ENCODE measurements around the gene MAZ. TPM values are rescaled to one million over a fixed set of nuclear protein-coding genes. Genes with fewer than 3 reads are reported as not detected.

Gene MAZ
- total and polyA plus RNA-seq, 2 of the 13 experiments (the other 11 are each of a cell fraction or from before 2014, with no cell fraction given) = 203 to 277 TPM

GRCh38 chr16:29848420-29849297, 42.3 kb downstream of the MAZ start (continued):
- TF ChIP-seq, protein P1, sequence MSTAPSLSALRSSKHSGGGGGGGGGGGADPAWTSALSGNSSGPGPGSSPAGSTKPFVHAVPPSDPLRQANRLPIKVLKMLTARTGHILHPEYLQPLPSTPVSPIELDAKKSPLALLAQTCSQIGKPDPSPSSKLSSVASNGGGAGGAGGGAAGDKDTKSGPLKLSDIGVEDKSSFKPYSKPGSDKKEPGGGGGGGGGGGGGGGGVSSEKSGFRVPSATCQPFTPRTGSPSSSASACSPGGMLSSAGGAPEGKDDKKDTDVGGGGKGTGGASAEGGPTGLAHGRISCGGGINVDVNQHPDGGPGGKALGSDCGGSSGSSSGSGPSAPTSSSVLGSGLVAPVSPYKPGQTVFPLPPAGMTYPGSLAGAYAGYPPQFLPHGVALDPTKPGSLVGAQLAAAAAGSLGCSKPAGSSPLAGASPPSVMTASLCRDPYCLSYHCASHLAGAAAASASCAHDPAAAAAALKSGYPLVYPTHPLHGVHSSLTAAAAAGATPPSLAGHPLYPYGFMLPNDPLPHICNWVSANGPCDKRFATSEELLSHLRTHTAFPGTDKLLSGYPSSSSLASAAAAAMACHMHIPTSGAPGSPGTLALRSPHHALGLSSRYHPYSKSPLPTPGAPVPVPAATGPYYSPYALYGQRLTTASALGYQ (CRISPR knock-in tag; IDR thresholded peaks at IDR 0.05) = no peak
- TF ChIP-seq ZNF20 (CRISPR knock-in tag; IDR thresholded peaks at IDR 0.05) (no peak), MAZ (IDR thresholded peaks at IDR 0.05; ENCODE audit: borderline replicate concordance, low read depth, low read length) (0 out of 2 replicates have a peak, but pooled peaks have one; percentile 29), MAZ (CRISPR knock-in tag; IDR thresholded peaks at IDR 0.05; ENCODE audit: low read depth) (peak; percentile 84), NFAT5 (CRISPR knock-in tag; IDR thresholded peaks at IDR 0.05) (no peak), RBFOX2 (IDR thresholded peaks at IDR 0.05; ENCODE audit: low read depth, low read length) (no peak), NAIF1 (CRISPR knock-in tag; IDR thresholded peaks at IDR 0.05; ENCODE audit: borderline replicate concordance) (no peak), NKX3-1 (CRISPR knock-in tag; IDR thresholded peaks at IDR 0.05) (no peak), ATF4 (CRISPR knock-in tag; IDR thresholded peaks at IDR 0.05) (0 out of 4 replicates have a peak, but pooled peaks of 1 of the 2 experiments have one; percentile 27), CHD4 (IDR thresholded peaks at IDR 0.05; ENCODE audit: borderline replicate concordance, low read length) (no peak), RFX1 (IDR thresholded peaks at IDR 0.05) (no peak), LCORL (IDR thresholded peaks at IDR 0.05) (no peak), LCORL (CRISPR knock-in tag; IDR thresholded peaks at IDR 0.05) (no peak), SOX6 (IDR thresholded peaks at IDR 0.05) (no peak), SOX6 (CRISPR knock-in tag; IDR thresholded peaks at IDR 0.05) (no peak), NCOA2 (CRISPR knock-in tag; IDR thresholded peaks at IDR 0.05) (no peak), EED (CRISPR knock-in tag; IDR thresholded peaks at IDR 0.05) (no peak)
- TF ChIP-seq, protein P2, sequence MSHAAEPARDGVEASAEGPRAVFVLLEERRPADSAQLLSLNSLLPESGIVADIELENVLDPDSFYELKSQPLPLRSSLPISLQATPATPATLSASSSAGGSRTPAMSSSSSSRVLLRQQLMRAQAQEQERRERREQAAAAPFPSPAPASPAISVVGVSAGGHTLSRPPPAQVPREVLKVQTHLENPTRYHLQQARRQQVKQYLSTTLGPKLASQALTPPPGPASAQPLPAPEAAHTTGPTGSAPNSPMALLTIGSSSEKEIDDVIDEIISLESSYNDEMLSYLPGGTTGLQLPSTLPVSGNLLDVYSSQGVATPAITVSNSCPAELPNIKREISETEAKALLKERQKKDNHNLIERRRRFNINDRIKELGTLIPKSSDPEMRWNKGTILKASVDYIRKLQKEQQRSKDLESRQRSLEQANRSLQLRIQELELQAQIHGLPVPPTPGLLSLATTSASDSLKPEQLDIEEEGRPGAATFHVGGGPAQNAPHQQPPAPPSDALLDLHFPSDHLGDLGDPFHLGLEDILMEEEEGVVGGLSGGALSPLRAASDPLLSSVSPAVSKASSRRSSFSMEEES (CRISPR knock-in tag; IDR thresholded peaks at IDR 0.05) = no peak

Data from HepG2 (cell line).